K562 (cell line): ENCODE results near the gene ZDHHC5. TPM values are rescaled to one million over a fixed set of nuclear protein-coding genes. Genes with fewer than 3 reads are reported as not detected.

Experiments used
- ATAC-seq: fragments of 200-7000 bp; cut with Tn5 transposase; 3 replicates; pipeline ENCODE4 v1.9.1; 2020; ENCODE audit warnings: moderate library complexity
- BruUV-seq: library from RNA; stranded (reverse); fragments of 400-500 nt; replicated peaks from 2 replicates; lab custom pipeline; 2021; lab: Mats Ljungman, UMichigan
- CTCF ChIA-PET: fragments of 300-600 bp; formaldehyde crosslinking; extraction: SDS; loops from one replicate; lab custom pipeline; 2021; ENCODE audit warnings: low intra/inter-chr PET ratio; lab: Yijun Ruan, JAX
- POLR2A ChIA-PET: fragments of 300-600, 350-650 bp; sonication (Branson Sonifier 250); formaldehyde crosslinking; extraction: SDS; loops from one replicate; lab custom pipeline; 2021; ENCODE audit warnings: antibody characterized with exemption, inconsistent platforms; lab: Yijun Ruan, JAX
- DNase-seq, 4 experiments: peaks; one replicate each; pipeline versions ENCODE4 v3.0.0 to v3.0.0-alpha.2; 2011 to 2018; ENCODE audit warnings: low spot score in 3 of 4, mixed read lengths in 3 of 4; ENCODE audit errors: extremely low read depth in 1 of 4
- FAIRE-seq: peaks from 2 replicates; lab custom pipeline; 2011; peaks lifted over from hg19 to GRCh38; lab: Jason Lieb, UNC
- H2AFZ ChIP-seq: 2 replicates; pipeline ENCODE4 v1.6.0; 2011; ENCODE audit warnings: low read depth, low read length, control low read depth, inconsistent platforms
- H3K27ac ChIP-seq: fragments of 200-600 bp; 3 replicates; pipeline ENCODE4 v1.8.0; 2011; ENCODE audit warnings: low read depth, mild to moderate bottlenecking, control low read depth, inconsistent platforms, low read length, moderate library complexity, mixed read lengths; ENCODE audit errors: extremely low read depth
- H3K27me3 ChIP-seq, 2 experiments: fragments of 300-600 bp in 1 of 2; 2 replicates in 1 of 2; 3 replicates in 1 of 2; pipeline versions ENCODE4 v1.6.0 to v1.8.0; 2011; ENCODE audit warnings: inconsistent platforms in 2 of 2, low read length in 2 of 2, mild to moderate bottlenecking in 1 of 2, mixed read lengths in 1 of 2, moderate library complexity in 1 of 2; ENCODE audit not compliant: control insufficient read depth in 2 of 2, insufficient read depth in 2 of 2
- H3K36me3 ChIP-seq: fragments of 300-600 bp; 3 replicates; pipeline ENCODE4 v1.8.0; 2011; ENCODE audit warnings: mild to moderate bottlenecking, low read length, inconsistent platforms; ENCODE audit not compliant: control insufficient read depth, insufficient read depth
- H3K4me1 ChIP-seq, 2 experiments: fragments of 200-600 bp in 1 of 2; replicated peaks in 1 of 2; 2 replicates in 1 of 2; 3 replicates in 1 of 2; pipeline versions ENCODE4 v1.5.1 to v1.8.0; 2011; ENCODE audit warnings: inconsistent platforms in 2 of 2, low read length in 2 of 2, mild to moderate bottlenecking in 1 of 2, mixed read lengths in 1 of 2, moderate library complexity in 1 of 2; ENCODE audit not compliant: control insufficient read depth in 2 of 2, insufficient read depth in 2 of 2
- H3K4me2 ChIP-seq: 2 replicates; pipeline ENCODE4 v1.6.1; 2011; ENCODE audit warnings: low read length, control low read depth, inconsistent platforms, mixed read lengths; ENCODE audit not compliant: insufficient read depth
- H3K4me3 ChIP-seq: fragments of 200-600 bp; sonication (generic), shearing (Covaris generic); 2 replicates; pipeline ENCODE4 v1.5.1; 2016; ENCODE audit warnings: control low read depth, inconsistent platforms
- H3K79me2 ChIP-seq: fragments of 200-600 bp; 3 replicates; pipeline ENCODE4 v1.8.0; 2011; ENCODE audit warnings: low read length, inconsistent platforms; ENCODE audit not compliant: control insufficient read depth, insufficient read depth
- H3K9ac ChIP-seq, 2 experiments: 2 replicates each; pipeline versions ENCODE4 v1.6.0 to v1.6.1; 2011; ENCODE audit warnings: low read depth in 2 of 2, low read length in 2 of 2, control low read depth in 1 of 2, inconsistent platforms in 1 of 2, mild to moderate bottlenecking in 1 of 2, mixed read lengths in 1 of 2; ENCODE audit not compliant: insufficient read depth in 1 of 2
- H3K9me1 ChIP-seq: one replicate; pipeline ENCODE4 v1.6.0; 2011; ENCODE audit warnings: inconsistent platforms, mild to moderate bottlenecking, low read length, moderate library complexity; ENCODE audit not compliant: control insufficient read depth, insufficient read depth
- H3K9me3 ChIP-seq: replicated peaks from 2 replicates; pipeline ENCODE4 v1.5.1; 2011; ENCODE audit warnings: low read depth, low read length, inconsistent platforms; ENCODE audit not compliant: control insufficient read depth, insufficient read depth
- H4K20me1 ChIP-seq: replicated peaks from 2 replicates; pipeline ENCODE4 v1.6.1; 2011; ENCODE audit warnings: low read length, inconsistent platforms, mixed read lengths; ENCODE audit not compliant: control insufficient read depth, insufficient read depth
- CBX3 ChIP-seq, 2 experiments: IDR thresholded peaks; 1 replicate in 1 of 2; 2 replicates in 1 of 2; pipeline ENCODE4 v1.6.1; 2012; ENCODE audit warnings: inconsistent platforms in 2 of 2, low read length in 2 of 2, borderline replicate concordance in 1 of 2, control low read depth in 1 of 2
- HNRNPK ChIP-seq: fragments of 200-400 bp; formaldehyde crosslinking; IDR thresholded peaks from one replicate; pipeline ENCODE4 v1.6.1; 2018; ENCODE audit warnings: mild to moderate bottlenecking, low read depth, low read length; ENCODE audit not compliant: poor library complexity, severe bottlenecking
- SMAD3 ChIP-seq: fragments of 450-650 bp; formaldehyde crosslinking; conservative IDR thresholded peaks from 2 replicates; pipeline ENCODE4 v1.4.0; 2020; ENCODE audit warnings: mild to moderate bottlenecking
- TAL1 ChIP-seq: fragments of 450-650 bp; IDR thresholded peaks from 2 replicates; pipeline ENCODE4 v1.6.1; 2016; ENCODE audit warnings: mild to moderate bottlenecking
- XRCC3 ChIP-seq: fragments of 450-650 bp; IDR thresholded peaks from 2 replicates; pipeline ENCODE4 v1.6.1; 2017; ENCODE audit warnings: mild to moderate bottlenecking, moderate library complexity
- ZNF696 ChIP-seq: fragments of 250-450 bp; sonication (Bioruptor Pico); conservative IDR thresholded peaks from 2 replicates; pipeline ENCODE4 v1.4.0; 2020; ENCODE audit warnings: mild to moderate bottlenecking, moderate library complexity
- WGBS: fragments of 100-300 bp; shearing (Covaris generic); methylation state at CpG from one replicate; pipeline ENCODE4 v1.1.6; 2016; ENCODE audit warnings: low coverage, mixed read lengths; ENCODE audit not compliant: insufficient coverage; ENCODE audit errors: missing lambda C conversion rate; 5-methylcytosine and 5-hydroxymethylcytosine counted together
- in situ Hi-C: fragments of 300-500 bp; cut with MboI; formaldehyde crosslinking; loops from 4 replicates; pipeline ENCODE4 v1.15.0; 2018; ENCODE audit warnings: inconsistent platforms, mixed read lengths
- intact Hi-C: fragments of 100-400 bp; cut with micrococcal nuclease; formaldehyde crosslinking; loops from 2 replicates; pipeline ENCODE4 v1.14.2; 2022
- polyA plus RNA-seq, 8 experiments: library from polyadenylated mRNA; depleted of rRNA in 4 of 8; stranded (reverse) in 5 of 8; unstranded in 3 of 8; fragments of >200 nt; fragmentation: Nextera tagmentation in 2 of 8; fragmentation: Illumina TruSeq in 1 of 8; extraction: Ambion mirVana in 2 of 8; extraction: Trizol in 1 of 8; gene quantifications; 2 replicates each; pipeline versions ENCODE4 v1.2.1 to v1.2.3, GENCODE V29; 2011 to 2014; ENCODE audit warnings: inconsistent platforms in 1 of 8, missing spikeins in 1 of 8
- total RNA-seq, 7 experiments: library from RNA; depleted of rRNA in 6 of 7; stranded (reverse); fragments of >200 nt in 6 of 7; fragmentation: Illumina TruSeq in 2 of 7; extraction: Trizol in 2 of 7; gene quantifications; 2 replicates each; pipeline versions ENCODE4 v1.2.1 to v1.2.3, GENCODE V29; 2011 to 2021; ENCODE audit warnings: low replicate concordance in 1 of 7

The ZDHHC5 gene
- total and polyA plus RNA-seq, 9 of the 15 experiments (the other 6 are each of a cell fraction or from before 2014, with no cell fraction given) = 3.8 to 64.2 (median 35.9) TPM

GRCh38 chr11:57638005-57638781, 29.7 kb upstream of the ZDHHC5 start:
- ATAC-seq = no peak
- no peak for DNase-seq
- intact Hi-C loops = no loop called here
- Histone ChIP-seq H3K4me3 (no peak overlapping the region), H3K4me2 (no peak overlapping the region), H4K20me1 (no peaks in the 10 kb centered on the region), H3K9ac (no peak overlapping the region), H3K79me2 (no peaks in the 10 kb centered on the region), H3K36me3 (no peaks in the 10 kb centered on the region), H2AFZ (no peak overlapping the region), H3K4me1 (peaks cover 6 to 17% of the 10 kb centered on the region in 2 experiments; a peak in 3 of 5 replicates)
- POLR2A ChIA-PET = interaction anchor here (0.5 to 1.3 kb wide), 2 partner anchors 164 to 166 kb away, joined by 3 read pairs; no protein-coding TSS in a partner anchor
- WGBS = 72% methylated on average over 17 of the region's 47 CpGs
- CTCF ChIA-PET = no interaction called here
- BruUV-seq = no TSS peak
- TF ChIP-seq HNRNPK = peak; percentile 41
- TF ChIP-seq CBX3 (IDR thresholded peaks at IDR 0.05; ENCODE audit: borderline replicate concordance in 1 of 2, low read length in 2 of 2) = no peak
- TF ChIP-seq, all 486 proteins: peak for 1
- in situ Hi-C loops = no loop called here
- Histone ChIP-seq H3K27ac (no peak overlapping the region), H3K9me3 (no peaks in the 10 kb centered on the region), H3K9me1 (no peaks in the 10 kb centered on the region), H3K27me3 (peaks cover 2 to 9% of the 10 kb centered on the region in 2 experiments; a peak in 3 of 5 replicates)
- FAIRE-seq = no peak

- no peak overlapping the region for H3K9ac ChIP-seq
- DNase-seq = no peak
- H3K9me3 ChIP-seq = no peaks in the 10 kb centered on the region
- WGBS = 58% methylated on average over 13 of the region's 19 CpGs
- ChIA-PET POLR2A (no interaction called here), CTCF (interaction anchor here (0.6 kb wide), 1 partner anchor 290 kb away, joined by 5 read pairs; no protein-coding TSS in a partner anchor)
- H3K36me3 ChIP-seq = no peaks in the 10 kb centered on the region
- no peak overlapping the region for H3K4me2 ChIP-seq
- intact Hi-C loops (no loop called here), in situ Hi-C loops (no loop called here)
- no peak for FAIRE-seq
- H4K20me1 ChIP-seq = no peaks in the 10 kb centered on the region
- no TSS peak for BruUV-seq
- H3K9me1 ChIP-seq = no peaks in the 10 kb centered on the region
- no peak overlapping the region for H3K4me3 ChIP-seq
- TF ChIP-seq TAL1 (no peak), XRCC3 (no peak), ZNF696 (CRISPR knock-in tag) (no peak), SMAD3 (CRISPR knock-in tag) (no peak)
- ATAC-seq = no peak
- H3K27ac ChIP-seq = no peak overlapping the region
- peaks cover 9 to 17% of the 10 kb centered on the region in 2 experiments; a peak in 4 of 5 replicates for H3K4me1 ChIP-seq
- no peak overlapping the region for H2AFZ ChIP-seq
- H3K79me2 ChIP-seq = no peaks in the 10 kb centered on the region
- peaks cover under 1 to 8% of the 10 kb centered on the region in 2 experiments; a peak in 3 of 5 replicates for H3K27me3 ChIP-seq
Observed at GRCh38 chr11:57638811-57639320, 29.0 kb upstream of the ZDHHC5 start.
